HepG2 (cell line): Measurements from ENCODE around the gene PDZD7. TPM values are rescaled to one million over a fixed set of nuclear protein-coding genes. Genes with fewer than 3 reads are reported as not detected.
A peak's percentile ranks its signal among the peaks of the same experiment; 100 is the strongest.

ENCODE experiments used
- ARNT2 ChIP-seq: sonication (generic); formaldehyde crosslinking; IDR thresholded peaks from 2 replicates; pipeline ENCODE4 v1.8.0; 2022; ENCODE audit warnings: mild to moderate bottlenecking, low read depth, missing genetic modification reagents, moderate library complexity
- HBP1 ChIP-seq: IDR thresholded peaks from 2 replicates; pipeline ENCODE4 v1.6.1; 2016; ENCODE audit warnings: low read depth, control low read depth
- HDAC1 ChIP-seq: sonication (generic); formaldehyde crosslinking; IDR thresholded peaks from 2 replicates; pipeline ENCODE4 v1.5.1; 2020; ENCODE audit warnings: mild to moderate bottlenecking, missing genetic modification reagents
- HNRNPL ChIP-seq: fragments of 200-400 bp; formaldehyde crosslinking; IDR thresholded peaks from 2 replicates; pipeline ENCODE4 v1.6.1; 2017; ENCODE audit warnings: mild to moderate bottlenecking, low read depth, low read length
- IRX3 ChIP-seq: sonication (generic); formaldehyde crosslinking; IDR thresholded peaks from 2 replicates; pipeline ENCODE4 v1.8.1; 2023; ENCODE audit warnings: mild to moderate bottlenecking, low read depth, missing genetic modification reagents, borderline replicate concordance
- ISX ChIP-seq: sonication (generic); formaldehyde crosslinking; conservative IDR thresholded peaks from 2 replicates; pipeline ENCODE4 v1.5.0; 2020; ENCODE audit warnings: missing genetic modification reagents
- MIER3 ChIP-seq: IDR thresholded peaks from 2 replicates; pipeline ENCODE4 v1.6.1; 2016; ENCODE audit warnings: missing compliant biosample characterization, borderline replicate concordance
- MXI1 ChIP-seq: IDR thresholded peaks from 3 replicates; pipeline ENCODE4 v1.6.1; 2012; ENCODE audit warnings: low read depth, low read length, inconsistent platforms, borderline replicate concordance
- ZBTB14 ChIP-seq: sonication (generic); formaldehyde crosslinking; IDR thresholded peaks from 2 replicates; pipeline ENCODE4 v1.4.0; 2020; ENCODE audit warnings: missing genetic modification reagents
- ZFP62 ChIP-seq: sonication (generic); formaldehyde crosslinking; IDR thresholded peaks from 2 replicates; pipeline ENCODE4 v1.4.0; 2020; ENCODE audit warnings: missing genetic modification reagents
- ZSCAN22 ChIP-seq: sonication (generic); formaldehyde crosslinking; IDR thresholded peaks from 2 replicates; pipeline ENCODE4 v1.4.0; 2020; ENCODE audit warnings: mild to moderate bottlenecking, missing genetic modification reagents
- polyA plus RNA-seq, 8 experiments: library from polyadenylated mRNA; depleted of rRNA in 3 of 8; stranded (reverse) in 7 of 8; unstranded in 1 of 8; fragments of >200 nt; fragmentation: Illumina TruSeq in 4 of 8; extraction: Trizol in 4 of 8; gene quantifications; 2 replicates each; pipeline versions ENCODE4 v1.2.1 to v1.2.3, GENCODE V29; 2011 to 2016; ENCODE audit warnings: low read depth in 4 of 8, missing spikeins in 1 of 8, mixed read lengths in 1 of 8; ENCODE audit not compliant: insufficient read depth in 1 of 8
- total RNA-seq, 5 experiments: library from RNA; depleted of rRNA; stranded (reverse); fragments of >200 nt; fragmentation: Illumina TruSeq; extraction: Trizol; gene quantifications; 2 replicates each; pipeline ENCODE4 v1.2.3, GENCODE V29; 2016; ENCODE audit warnings: low read depth in 1 of 5
- TF ChIP-seq, protein P1 (sequence below): sonication (generic); formaldehyde crosslinking; IDR thresholded peaks from 2 replicates; pipeline ENCODE4 v1.5.0; 2020; ENCODE audit warnings: mild to moderate bottlenecking, missing genetic modification reagents, moderate library complexity
- TF ChIP-seq, protein P2 (sequence below): sonication (generic); formaldehyde crosslinking; IDR thresholded peaks from 2 replicates; pipeline ENCODE4 v1.8.1; 2023; ENCODE audit warnings: mild to moderate bottlenecking, missing genetic modification reagents
- TF ChIP-seq, protein P3 (sequence below): IDR thresholded peaks from 2 replicates; pipeline ENCODE4 v1.4.0; 2020; ENCODE audit warnings: mild to moderate bottlenecking, missing genetic modification reagents
- TF ChIP-seq, protein P4 (sequence below): sonication (generic); IDR thresholded peaks from 2 replicates; pipeline ENCODE4 v1.6.1; 2016; ENCODE audit warnings: low read depth, borderline replicate concordance

PDZD7 gene
- total and polyA plus RNA-seq, 2 of the 13 experiments (the other 11 are each of a cell fraction or from before 2014, with no cell fraction given): 0.58 to 0.73 TPM

DNA sequence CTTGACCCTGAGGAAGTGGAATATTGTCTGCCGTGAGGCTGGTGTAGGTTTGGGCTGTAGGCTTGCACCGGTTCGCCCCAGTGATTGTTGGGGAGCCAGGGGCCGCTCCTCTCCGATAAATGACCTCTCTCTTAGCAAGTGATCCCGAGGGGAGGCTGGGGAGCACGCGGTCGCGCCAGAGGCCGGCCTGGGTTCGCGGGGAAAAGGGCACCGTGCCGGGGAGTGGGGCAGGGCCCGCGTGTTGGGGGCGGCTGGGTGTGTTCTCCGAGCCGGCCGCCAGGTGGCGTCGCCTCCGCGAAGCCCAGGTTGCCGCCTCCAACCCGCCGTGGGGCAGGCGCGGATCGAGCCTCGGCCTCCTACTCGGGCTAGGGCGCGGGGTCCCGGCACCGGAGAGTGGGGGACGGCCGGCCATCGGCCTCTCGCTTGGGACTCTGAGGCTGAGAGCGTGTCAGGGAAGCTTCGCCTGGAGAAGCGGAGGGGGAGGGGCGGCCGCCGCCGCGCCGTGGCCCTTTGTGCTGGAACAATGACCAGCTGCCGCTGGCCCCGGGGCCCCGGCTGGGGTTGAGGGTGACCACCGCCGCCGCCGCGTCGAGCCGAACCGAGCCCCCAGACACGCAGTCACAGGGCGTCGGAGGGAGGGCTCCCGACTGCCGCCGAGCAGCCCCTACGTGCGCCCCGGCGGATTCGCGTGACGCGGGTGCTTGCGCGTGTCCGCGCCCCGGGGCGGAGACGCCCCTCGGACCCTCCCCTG, 31.8 kb downstream of the PDZD7 start (continued):
- TF ChIP-seq, protein P1, sequence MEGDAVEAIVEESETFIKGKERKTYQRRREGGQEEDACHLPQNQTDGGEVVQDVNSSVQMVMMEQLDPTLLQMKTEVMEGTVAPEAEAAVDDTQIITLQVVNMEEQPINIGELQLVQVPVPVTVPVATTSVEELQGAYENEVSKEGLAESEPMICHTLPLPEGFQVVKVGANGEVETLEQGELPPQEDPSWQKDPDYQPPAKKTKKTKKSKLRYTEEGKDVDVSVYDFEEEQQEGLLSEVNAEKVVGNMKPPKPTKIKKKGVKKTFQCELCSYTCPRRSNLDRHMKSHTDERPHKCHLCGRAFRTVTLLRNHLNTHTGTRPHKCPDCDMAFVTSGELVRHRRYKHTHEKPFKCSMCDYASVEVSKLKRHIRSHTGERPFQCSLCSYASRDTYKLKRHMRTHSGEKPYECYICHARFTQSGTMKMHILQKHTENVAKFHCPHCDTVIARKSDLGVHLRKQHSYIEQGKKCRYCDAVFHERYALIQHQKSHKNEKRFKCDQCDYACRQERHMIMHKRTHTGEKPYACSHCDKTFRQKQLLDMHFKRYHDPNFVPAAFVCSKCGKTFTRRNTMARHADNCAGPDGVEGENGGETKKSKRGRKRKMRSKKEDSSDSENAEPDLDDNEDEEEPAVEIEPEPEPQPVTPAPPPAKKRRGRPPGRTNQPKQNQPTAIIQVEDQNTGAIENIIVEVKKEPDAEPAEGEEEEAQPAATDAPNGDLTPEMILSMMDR (CRISPR knock-in tag): peak; percentile 87
- TF ChIP-seq HDAC1 (CRISPR knock-in tag): peak; percentile 54; the same call in 1 of the 2 replicates
- TF ChIP-seq, protein P2, sequence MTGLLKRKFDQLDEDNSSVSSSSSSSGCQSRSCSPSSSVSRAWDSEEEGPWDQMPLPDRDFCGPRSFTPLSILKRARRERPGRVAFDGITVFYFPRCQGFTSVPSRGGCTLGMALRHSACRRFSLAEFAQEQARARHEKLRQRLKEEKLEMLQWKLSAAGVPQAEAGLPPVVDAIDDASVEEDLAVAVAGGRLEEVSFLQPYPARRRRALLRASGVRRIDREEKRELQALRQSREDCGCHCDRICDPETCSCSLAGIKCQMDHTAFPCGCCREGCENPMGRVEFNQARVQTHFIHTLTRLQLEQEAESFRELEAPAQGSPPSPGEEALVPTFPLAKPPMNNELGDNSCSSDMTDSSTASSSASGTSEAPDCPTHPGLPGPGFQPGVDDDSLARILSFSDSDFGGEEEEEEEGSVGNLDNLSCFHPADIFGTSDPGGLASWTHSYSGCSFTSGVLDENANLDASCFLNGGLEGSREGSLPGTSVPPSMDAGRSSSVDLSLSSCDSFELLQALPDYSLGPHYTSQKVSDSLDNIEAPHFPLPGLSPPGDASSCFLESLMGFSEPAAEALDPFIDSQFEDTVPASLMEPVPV (CRISPR knock-in tag): peak; percentile 96
- TF ChIP-seq ZBTB14 (CRISPR knock-in tag): peak; percentile 86
- peak; percentile 81 for TF ChIP-seq HNRNPL
- TF ChIP-seq, protein P3, sequence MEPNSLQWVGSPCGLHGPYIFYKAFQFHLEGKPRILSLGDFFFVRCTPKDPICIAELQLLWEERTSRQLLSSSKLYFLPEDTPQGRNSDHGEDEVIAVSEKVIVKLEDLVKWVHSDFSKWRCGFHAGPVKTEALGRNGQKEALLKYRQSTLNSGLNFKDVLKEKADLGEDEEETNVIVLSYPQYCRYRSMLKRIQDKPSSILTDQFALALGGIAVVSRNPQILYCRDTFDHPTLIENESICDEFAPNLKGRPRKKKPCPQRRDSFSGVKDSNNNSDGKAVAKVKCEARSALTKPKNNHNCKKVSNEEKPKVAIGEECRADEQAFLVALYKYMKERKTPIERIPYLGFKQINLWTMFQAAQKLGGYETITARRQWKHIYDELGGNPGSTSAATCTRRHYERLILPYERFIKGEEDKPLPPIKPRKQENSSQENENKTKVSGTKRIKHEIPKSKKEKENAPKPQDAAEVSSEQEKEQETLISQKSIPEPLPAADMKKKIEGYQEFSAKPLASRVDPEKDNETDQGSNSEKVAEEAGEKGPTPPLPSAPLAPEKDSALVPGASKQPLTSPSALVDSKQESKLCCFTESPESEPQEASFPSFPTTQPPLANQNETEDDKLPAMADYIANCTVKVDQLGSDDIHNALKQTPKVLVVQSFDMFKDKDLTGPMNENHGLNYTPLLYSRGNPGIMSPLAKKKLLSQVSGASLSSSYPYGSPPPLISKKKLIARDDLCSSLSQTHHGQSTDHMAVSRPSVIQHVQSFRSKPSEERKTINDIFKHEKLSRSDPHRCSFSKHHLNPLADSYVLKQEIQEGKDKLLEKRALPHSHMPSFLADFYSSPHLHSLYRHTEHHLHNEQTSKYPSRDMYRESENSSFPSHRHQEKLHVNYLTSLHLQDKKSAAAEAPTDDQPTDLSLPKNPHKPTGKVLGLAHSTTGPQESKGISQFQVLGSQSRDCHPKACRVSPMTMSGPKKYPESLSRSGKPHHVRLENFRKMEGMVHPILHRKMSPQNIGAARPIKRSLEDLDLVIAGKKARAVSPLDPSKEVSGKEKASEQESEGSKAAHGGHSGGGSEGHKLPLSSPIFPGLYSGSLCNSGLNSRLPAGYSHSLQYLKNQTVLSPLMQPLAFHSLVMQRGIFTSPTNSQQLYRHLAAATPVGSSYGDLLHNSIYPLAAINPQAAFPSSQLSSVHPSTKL (CRISPR knock-in tag): peak; percentile 63; the same call in 1 of the 2 replicates
- TF ChIP-seq, protein P4, sequence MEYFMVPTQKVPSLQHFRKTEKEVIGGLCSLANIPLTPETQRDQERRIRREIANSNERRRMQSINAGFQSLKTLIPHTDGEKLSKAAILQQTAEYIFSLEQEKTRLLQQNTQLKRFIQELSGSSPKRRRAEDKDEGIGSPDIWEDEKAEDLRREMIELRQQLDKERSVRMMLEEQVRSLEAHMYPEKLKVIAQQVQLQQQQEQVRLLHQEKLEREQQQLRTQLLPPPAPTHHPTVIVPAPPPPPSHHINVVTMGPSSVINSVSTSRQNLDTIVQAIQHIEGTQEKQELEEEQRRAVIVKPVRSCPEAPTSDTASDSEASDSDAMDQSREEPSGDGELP: 0 out of 2 replicates have a peak, but pooled peaks have one; percentile 14
- peak; percentile 46; the same call in 1 of the 2 replicates for TF ChIP-seq HBP1 (CRISPR knock-in tag)
- TF ChIP-seq ISX: 0 out of 2 replicates have a peak, but pooled peaks have one; percentile 38
- TF ChIP-seq ARNT2 (CRISPR knock-in tag): peak; percentile 77
- no peak for TF ChIP-seq ZFP62
- TF ChIP-seq MXI1: peak; percentile 45; the same call in 1 of the 3 replicates
- no peak; the same call in 1 of the 2 replicates for TF ChIP-seq IRX3 (CRISPR knock-in tag)
- no peak for TF ChIP-seq ZSCAN22 (CRISPR knock-in tag)
- TF ChIP-seq MIER3 (CRISPR knock-in tag): 0 out of 2 replicates have a peak, but pooled peaks have one; percentile 40
